Gastroesophageal sphincter (tissue), 3 donors: ENCODE results near the gene SULT4A1.

Experiments
- CTCF ChIP-seq, 4 experiments: fragments of 200-600 bp in 2 of 4; fragments of 450-650 bp in 2 of 4; sonication (generic) in 1 of 4; IDR thresholded peaks; one replicate each; pipeline ENCODE4 v1.5.1; 2017 to 2019; ENCODE audit warnings: antibody characterized with exemption in 4 of 4, mild to moderate bottlenecking in 2 of 4, moderate library complexity in 2 of 4
- POLR2A ChIP-seq, 2 donors: fragments of 450-650 bp; IDR thresholded peaks; one replicate each; pipeline ENCODE4 v1.6.1; 2017; ENCODE audit warnings: antibody characterized with exemption in 2 of 2, mild to moderate bottlenecking in 2 of 2, moderate library complexity in 1 of 2

DNA sequence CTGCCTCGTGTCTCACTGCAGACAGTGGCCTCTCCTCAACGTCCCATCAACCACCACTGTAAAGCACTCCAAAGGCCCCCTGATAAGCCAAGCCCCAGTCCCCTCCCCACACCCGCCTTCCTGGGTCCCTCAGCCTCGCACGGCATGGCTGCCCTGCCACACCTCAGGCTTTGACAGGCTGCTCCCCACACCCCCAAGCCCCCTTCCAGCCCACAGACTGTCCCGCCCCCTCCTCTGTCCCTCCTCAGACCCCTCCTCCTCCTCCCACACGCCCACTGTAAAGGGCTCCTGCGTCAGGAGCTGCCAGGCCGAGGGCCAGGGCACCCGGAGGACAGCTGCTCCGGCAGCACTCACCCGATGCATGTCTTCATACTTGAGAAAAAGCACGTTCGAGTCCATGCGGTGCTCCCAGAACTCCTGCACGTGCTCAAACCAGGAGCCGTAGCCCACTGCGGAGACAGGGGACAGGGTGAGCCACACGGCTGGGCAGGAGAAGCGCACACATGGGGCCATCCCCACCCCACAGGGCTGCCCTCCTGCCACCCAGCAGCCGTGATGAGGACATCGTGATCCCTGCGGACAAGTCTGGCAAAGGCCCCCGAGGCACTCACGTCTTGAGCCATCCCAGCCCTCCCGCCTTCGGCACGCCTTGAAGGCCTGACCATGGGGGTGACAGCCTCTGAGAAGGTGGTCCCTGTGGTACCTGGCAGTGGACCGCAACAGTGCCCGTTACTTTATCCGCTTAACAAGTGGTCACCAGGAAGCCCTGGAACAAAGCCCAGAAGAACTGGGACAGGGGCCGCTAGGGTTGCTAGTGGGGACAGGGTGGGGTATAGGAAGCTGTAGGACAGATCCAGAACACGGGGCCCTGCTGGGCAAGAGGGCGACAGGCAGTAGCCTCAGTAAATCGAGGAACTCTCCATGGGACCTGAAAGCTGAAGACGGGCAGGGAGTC, 28.8 kb downstream of the SULT4A1 start:
- TF ChIP-seq CTCF (IDR thresholded peaks at IDR 0.05) (no peak), POLR2A (IDR thresholded peaks at IDR 0.05) (no peak)
